WTC11 (cell line): ENCODE results near the gene PON1. TPM values are rescaled to one million over a fixed set of nuclear protein-coding genes. Genes with fewer than 3 reads are reported as not detected.

Experiments used
- ATAC-seq: fragments of 200-7000 bp; cut with Tn5 transposase; 2 replicates; pipeline ENCODE4 v1.10.0; 2021; ENCODE audit warnings: mild to moderate bottlenecking, moderate library complexity
- CTCF ChIA-PET: fragments of 300-600 bp; sonication (Branson Sonifier 250); formaldehyde crosslinking; loops from one replicate; lab custom pipeline; 2021; ENCODE audit warnings: antibody characterized with exemption; lab: Charles Lee
- POLR2A ChIA-PET: fragments of 350-600 bp; sonication (Branson Sonifier 250); formaldehyde crosslinking; loops from one replicate; lab custom pipeline; 2021; ENCODE audit warnings: antibody characterized with exemption; lab: Charles Lee
- DNase-seq: peaks from one replicate; pipeline ENCODE4 v3.0.0; 2021; ENCODE audit warnings: low spot score
- H3K27ac Mint-ChIP-seq: 2 replicates; pipeline ENCODE4 v1.8.0; 2021; ENCODE audit warnings: mixed read lengths
- H3K27me3 Mint-ChIP-seq: 2 replicates; pipeline ENCODE4 v1.8.0; 2021; ENCODE audit warnings: low read depth, mild to moderate bottlenecking, moderate library complexity, mixed read lengths
- H3K36me3 Mint-ChIP-seq: 2 replicates; pipeline ENCODE4 v1.8.0; 2021; ENCODE audit warnings: mixed read lengths
- H3K4me1 Mint-ChIP-seq: 2 replicates; pipeline ENCODE4 v1.8.0; 2022; ENCODE audit warnings: mixed read lengths
- H3K4me3 Mint-ChIP-seq: 2 replicates; pipeline ENCODE4 v1.8.0; 2021; ENCODE audit warnings: mild to moderate bottlenecking, moderate library complexity, mixed read lengths
- H3K9me3 Mint-ChIP-seq: 2 replicates; pipeline ENCODE4 v1.8.0; 2021; ENCODE audit warnings: mixed read lengths
- ATF6 ChIP-seq: sonication (generic); formaldehyde crosslinking; IDR thresholded peaks from 2 replicates; pipeline ENCODE4 v1.8.1; 2023; ENCODE audit warnings: mild to moderate bottlenecking, missing genetic modification reagents
- E2F5 ChIP-seq: sonication (generic); formaldehyde crosslinking; IDR thresholded peaks from 2 replicates; pipeline ENCODE4 v1.8.1; 2022; ENCODE audit warnings: mild to moderate bottlenecking, moderate library complexity, missing genetic modification reagents
- EMX1 ChIP-seq: fragments of 250-450 bp; sonication (Bioruptor Pico); IDR thresholded peaks from 2 replicates; pipeline ENCODE4 v1.8.0; 2021; ENCODE audit warnings: mild to moderate bottlenecking
- GABPB1 ChIP-seq: sonication (generic); formaldehyde crosslinking; IDR thresholded peaks from 2 replicates; pipeline ENCODE4 v1.8.1; 2023; ENCODE audit warnings: mild to moderate bottlenecking, missing genetic modification reagents
- RELA ChIP-seq: sonication (generic); formaldehyde crosslinking; IDR thresholded peaks from 2 replicates; pipeline ENCODE4 v1.8.1; 2022; ENCODE audit warnings: missing genetic modification reagents, mild to moderate bottlenecking, borderline replicate concordance
- RORB ChIP-seq: fragments of 250-450 bp; sonication (Bioruptor Pico); IDR thresholded peaks from 2 replicates; pipeline ENCODE4 v1.9.0; 2021; ENCODE audit warnings: mild to moderate bottlenecking
- SOX15 ChIP-seq: fragments of 250-450 bp; sonication (Bioruptor Pico); IDR thresholded peaks from 2 replicates; pipeline ENCODE4 v1.9.0; 2021; ENCODE audit warnings: mild to moderate bottlenecking
- SP1 ChIP-seq: sonication (generic); formaldehyde crosslinking; conservative IDR thresholded peaks from 2 replicates; pipeline ENCODE4 v1.8.1; 2022; ENCODE audit warnings: missing genetic modification reagents
- ZNF121 ChIP-seq: sonication (generic); formaldehyde crosslinking; IDR thresholded peaks from 2 replicates; pipeline ENCODE4 v1.8.0; 2023; ENCODE audit warnings: missing genetic modification reagents
- ZNF263 ChIP-seq: sonication (generic); formaldehyde crosslinking; IDR thresholded peaks from 2 replicates; pipeline ENCODE4 v1.8.1; 2022; ENCODE audit warnings: low read depth, mild to moderate bottlenecking, moderate library complexity, missing genetic modification reagents
- ZNF317 ChIP-seq: sonication (generic); formaldehyde crosslinking; IDR thresholded peaks from 2 replicates; pipeline ENCODE4 v1.8.1; 2023; ENCODE audit warnings: low read depth, mild to moderate bottlenecking, moderate library complexity, missing genetic modification reagents, borderline replicate concordance
- ZNF532 ChIP-seq: fragments of 250-450 bp; sonication (Bioruptor Pico); IDR thresholded peaks from 2 replicates; pipeline ENCODE4 v1.9.0; 2021; ENCODE audit warnings: mild to moderate bottlenecking, borderline replicate concordance
- ZNF671 ChIP-seq: fragments of 250-450 bp; sonication (Bioruptor Pico); IDR thresholded peaks from 2 replicates; pipeline ENCODE4 v1.8.0; 2021; ENCODE audit warnings: mild to moderate bottlenecking
- total RNA-seq: library from RNA; stranded (reverse); gene quantifications from 3 replicates; pipeline ENCODE4 v1.2.3, GENCODE V29; 2021
- TF ChIP-seq, protein P1 (sequence below): sonication (generic); formaldehyde crosslinking; IDR thresholded peaks from 2 replicates; pipeline ENCODE4 v1.8.1; 2022; ENCODE audit warnings: low read depth, missing genetic modification reagents, borderline replicate concordance
- TF ChIP-seq, protein P2 (sequence below): sonication (generic); formaldehyde crosslinking; IDR thresholded peaks from 2 replicates; pipeline ENCODE4 v1.8.1; 2022; ENCODE audit warnings: mild to moderate bottlenecking, missing genetic modification reagents, moderate library complexity, borderline replicate concordance
- TF ChIP-seq, protein P3 (sequence below): fragments of 250-450 bp; sonication (Bioruptor Pico); IDR thresholded peaks from 2 replicates; pipeline ENCODE4 v1.9.0; 2021; ENCODE audit warnings: mild to moderate bottlenecking

PON1 gene
- total RNA-seq, 1 experiment from 2014 or later, result 0.26 TPM

DNA sequence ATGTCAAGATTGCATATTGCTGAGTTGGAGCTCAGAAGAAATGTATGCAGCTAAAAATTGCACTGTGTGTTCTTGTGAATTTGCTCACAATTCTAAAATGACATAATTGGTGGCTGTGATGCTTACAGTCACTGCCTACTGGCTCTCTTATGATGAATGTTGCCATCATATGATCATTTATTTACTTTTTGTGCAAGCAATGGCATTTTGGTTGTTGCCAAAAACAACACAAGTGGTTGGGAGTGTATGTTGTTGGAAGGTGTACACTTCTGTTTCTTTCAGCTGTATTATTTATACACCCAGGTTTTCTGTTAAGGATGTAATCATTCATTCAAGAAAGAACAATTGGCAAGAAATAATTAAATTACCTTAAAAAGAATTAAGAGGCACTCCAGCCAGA is 28.9 kb downstream of the PON1 start (continued):
- TF ChIP-seq ZNF532 (CRISPR knock-in tag) (no peak), ZNF317 (CRISPR knock-in tag) (no peak), EMX1 (no peak), ZNF263 (CRISPR knock-in tag) (no peak)

DNA sequence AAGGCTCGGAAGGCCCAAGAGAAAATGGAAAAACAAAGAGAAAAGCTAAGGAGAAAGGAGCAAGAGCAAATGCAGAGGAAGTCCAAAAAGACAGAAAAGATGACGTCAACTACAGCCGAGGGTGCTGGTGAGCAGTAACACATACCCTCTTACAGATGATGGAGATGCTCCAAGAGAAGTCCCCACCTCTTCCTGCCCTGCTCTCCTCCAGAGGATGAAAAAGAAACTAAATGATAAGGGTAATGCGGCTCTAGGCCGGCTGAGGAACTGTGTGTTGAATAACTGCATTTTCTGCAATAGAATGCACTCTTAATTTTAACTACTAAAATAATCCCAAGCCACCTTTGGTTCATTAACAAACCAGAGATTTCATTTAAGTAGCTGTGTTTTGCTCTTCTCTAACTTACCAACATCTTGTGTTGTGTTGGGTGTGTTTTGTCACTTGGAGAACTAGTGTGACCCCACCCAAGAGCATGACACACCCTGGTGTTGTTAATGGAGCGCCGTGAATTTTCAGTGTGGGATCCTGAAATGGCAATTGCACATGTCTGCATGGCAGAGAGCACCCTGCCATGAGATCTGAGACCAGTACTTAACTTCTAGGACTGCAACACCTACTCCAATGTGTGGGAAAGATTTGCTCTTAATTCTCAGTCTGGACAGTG is 34.0 kb downstream of the PON1 start:
- H3K4me1 Mint-ChIP-seq, result peaks cover 16% of the 10 kb centered on the region
- DNase-seq (no peak), ATAC-seq (no peak)
- POLR2A ChIA-PET, result no interaction called here
- TF ChIP-seq ZNF671 (CRISPR knock-in tag) (no peak), ATF6 (CRISPR knock-in tag) (no peak), RORB (CRISPR knock-in tag) (no peak), SP1 (CRISPR knock-in tag) (no peak), E2F5 (CRISPR knock-in tag) (no peak), ZNF121 (no peak)
- TF ChIP-seq, protein P1, sequence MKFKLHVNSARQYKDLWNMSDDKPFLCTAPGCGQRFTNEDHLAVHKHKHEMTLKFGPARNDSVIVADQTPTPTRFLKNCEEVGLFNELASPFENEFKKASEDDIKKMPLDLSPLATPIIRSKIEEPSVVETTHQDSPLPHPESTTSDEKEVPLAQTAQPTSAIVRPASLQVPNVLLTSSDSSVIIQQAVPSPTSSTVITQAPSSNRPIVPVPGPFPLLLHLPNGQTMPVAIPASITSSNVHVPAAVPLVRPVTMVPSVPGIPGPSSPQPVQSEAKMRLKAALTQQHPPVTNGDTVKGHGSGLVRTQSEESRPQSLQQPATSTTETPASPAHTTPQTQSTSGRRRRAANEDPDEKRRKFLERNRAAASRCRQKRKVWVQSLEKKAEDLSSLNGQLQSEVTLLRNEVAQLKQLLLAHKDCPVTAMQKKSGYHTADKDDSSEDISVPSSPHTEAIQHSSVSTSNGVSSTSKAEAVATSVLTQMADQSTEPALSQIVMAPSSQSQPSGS (CRISPR knock-in tag), result no peak
- H3K36me3 Mint-ChIP-seq, result peaks cover 18% of the 10 kb centered on the region
- no peaks in the 10 kb centered on the region for H3K9me3 Mint-ChIP-seq
- no peaks in the 10 kb centered on the region for H3K27me3 Mint-ChIP-seq
- CTCF ChIA-PET, result no interaction called here
- H3K4me3 Mint-ChIP-seq, result no peak overlapping the region
- H3K27ac Mint-ChIP-seq, result no peak overlapping the region

GRCh38 chr7:95286096-95286495 is 38.2 kb downstream of the PON1 start:
- peaks cover 18% of the 10 kb centered on the region for H3K36me3 Mint-ChIP-seq
- ATAC-seq (no peak), DNase-seq (no peak)
- H3K9me3 Mint-ChIP-seq, result no peaks in the 10 kb centered on the region
- H3K27me3 Mint-ChIP-seq, result no peaks in the 10 kb centered on the region
- ChIA-PET CTCF (no interaction called here), POLR2A (no interaction called here)
- H3K4me1 Mint-ChIP-seq, result peaks cover 8% of the 10 kb centered on the region
- H3K4me3 Mint-ChIP-seq, result no peak overlapping the region
- TF ChIP-seq GABPB1 (CRISPR knock-in tag), result no peak
- TF ChIP-seq SOX15 (CRISPR knock-in tag), result no peak
- TF ChIP-seq, protein P2, sequence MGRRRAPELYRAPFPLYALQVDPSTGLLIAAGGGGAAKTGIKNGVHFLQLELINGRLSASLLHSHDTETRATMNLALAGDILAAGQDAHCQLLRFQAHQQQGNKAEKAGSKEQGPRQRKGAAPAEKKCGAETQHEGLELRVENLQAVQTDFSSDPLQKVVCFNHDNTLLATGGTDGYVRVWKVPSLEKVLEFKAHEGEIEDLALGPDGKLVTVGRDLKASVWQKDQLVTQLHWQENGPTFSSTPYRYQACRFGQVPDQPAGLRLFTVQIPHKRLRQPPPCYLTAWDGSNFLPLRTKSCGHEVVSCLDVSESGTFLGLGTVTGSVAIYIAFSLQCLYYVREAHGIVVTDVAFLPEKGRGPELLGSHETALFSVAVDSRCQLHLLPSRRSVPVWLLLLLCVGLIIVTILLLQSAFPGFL (CRISPR knock-in tag), result no peak
- no peak for TF ChIP-seq RELA
- no peak for TF ChIP-seq EMX1
- TF ChIP-seq, protein P3, sequence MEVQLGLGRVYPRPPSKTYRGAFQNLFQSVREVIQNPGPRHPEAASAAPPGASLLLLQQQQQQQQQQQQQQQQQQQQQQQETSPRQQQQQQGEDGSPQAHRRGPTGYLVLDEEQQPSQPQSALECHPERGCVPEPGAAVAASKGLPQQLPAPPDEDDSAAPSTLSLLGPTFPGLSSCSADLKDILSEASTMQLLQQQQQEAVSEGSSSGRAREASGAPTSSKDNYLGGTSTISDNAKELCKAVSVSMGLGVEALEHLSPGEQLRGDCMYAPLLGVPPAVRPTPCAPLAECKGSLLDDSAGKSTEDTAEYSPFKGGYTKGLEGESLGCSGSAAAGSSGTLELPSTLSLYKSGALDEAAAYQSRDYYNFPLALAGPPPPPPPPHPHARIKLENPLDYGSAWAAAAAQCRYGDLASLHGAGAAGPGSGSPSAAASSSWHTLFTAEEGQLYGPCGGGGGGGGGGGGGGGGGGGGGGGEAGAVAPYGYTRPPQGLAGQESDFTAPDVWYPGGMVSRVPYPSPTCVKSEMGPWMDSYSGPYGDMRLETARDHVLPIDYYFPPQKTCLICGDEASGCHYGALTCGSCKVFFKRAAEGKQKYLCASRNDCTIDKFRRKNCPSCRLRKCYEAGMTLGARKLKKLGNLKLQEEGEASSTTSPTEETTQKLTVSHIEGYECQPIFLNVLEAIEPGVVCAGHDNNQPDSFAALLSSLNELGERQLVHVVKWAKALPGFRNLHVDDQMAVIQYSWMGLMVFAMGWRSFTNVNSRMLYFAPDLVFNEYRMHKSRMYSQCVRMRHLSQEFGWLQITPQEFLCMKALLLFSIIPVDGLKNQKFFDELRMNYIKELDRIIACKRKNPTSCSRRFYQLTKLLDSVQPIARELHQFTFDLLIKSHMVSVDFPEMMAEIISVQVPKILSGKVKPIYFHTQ (CRISPR knock-in tag), result no peak
- no peak overlapping the region for H3K27ac Mint-ChIP-seq
